CD4-positive, alpha-beta T cell treated with Interleukin-4 for 4 hours (primary cell): Measurements from ENCODE around the gene UBE2I.

Experiments used
- DNase-seq: peaks from one replicate; pipeline ENCODE4 v3.0.0-alpha.2; 2020

UBE2I gene

DNA sequence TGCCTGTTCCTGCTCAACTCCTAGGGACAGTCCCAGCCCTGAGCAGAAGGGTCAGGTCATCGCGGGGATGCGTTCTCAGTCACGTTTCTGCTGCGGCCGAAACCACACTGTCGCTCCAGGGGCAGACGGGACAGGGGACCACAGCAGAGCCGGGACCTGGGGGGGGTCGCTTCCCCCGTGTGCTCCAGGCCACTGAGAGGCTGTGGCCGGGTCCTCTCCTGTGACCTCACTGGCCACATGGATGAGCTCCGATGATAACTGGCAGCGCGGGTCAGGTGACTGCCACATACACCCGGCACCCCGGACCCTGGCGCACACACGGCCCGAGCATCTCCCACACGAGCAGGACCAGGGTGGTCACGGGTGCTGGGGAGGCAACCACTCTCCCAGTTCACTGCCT lies 55.1 kb downstream of the UBE2I start:
- no peak for DNase-seq

DNA sequence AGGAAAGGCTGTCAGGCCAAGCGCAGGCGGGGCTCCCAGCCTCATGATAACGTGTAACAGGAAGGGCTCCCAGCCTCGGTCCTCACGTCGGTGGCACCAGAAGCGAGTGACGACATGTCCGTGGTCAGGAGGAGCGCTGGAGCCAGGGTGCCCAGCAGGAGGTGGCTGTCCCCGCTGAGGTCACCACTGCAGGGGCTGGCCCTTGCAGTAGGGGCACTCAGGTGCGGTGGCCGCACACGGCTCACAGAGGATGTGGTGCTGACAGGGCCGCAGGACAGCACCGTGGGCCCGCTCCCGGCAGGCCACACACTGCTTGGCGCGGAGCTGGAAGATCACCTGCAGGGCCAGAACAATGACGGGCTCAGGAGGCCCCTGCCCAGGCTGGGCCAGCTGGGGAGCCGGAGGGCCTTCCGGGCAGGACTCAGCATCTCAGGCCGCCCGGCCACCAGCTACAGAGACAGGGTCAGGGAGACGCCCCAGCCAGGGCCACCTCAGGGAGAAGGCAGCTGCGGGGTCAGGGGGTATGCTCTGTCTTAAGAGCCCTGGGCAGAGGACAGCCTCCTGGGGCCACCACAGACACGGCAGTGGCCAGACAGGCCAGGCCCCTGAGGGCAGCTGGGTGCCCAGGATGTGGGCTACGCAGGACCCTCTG lies 56.8 kb downstream of the UBE2I start:
- DNase-seq = no peak

DNA sequence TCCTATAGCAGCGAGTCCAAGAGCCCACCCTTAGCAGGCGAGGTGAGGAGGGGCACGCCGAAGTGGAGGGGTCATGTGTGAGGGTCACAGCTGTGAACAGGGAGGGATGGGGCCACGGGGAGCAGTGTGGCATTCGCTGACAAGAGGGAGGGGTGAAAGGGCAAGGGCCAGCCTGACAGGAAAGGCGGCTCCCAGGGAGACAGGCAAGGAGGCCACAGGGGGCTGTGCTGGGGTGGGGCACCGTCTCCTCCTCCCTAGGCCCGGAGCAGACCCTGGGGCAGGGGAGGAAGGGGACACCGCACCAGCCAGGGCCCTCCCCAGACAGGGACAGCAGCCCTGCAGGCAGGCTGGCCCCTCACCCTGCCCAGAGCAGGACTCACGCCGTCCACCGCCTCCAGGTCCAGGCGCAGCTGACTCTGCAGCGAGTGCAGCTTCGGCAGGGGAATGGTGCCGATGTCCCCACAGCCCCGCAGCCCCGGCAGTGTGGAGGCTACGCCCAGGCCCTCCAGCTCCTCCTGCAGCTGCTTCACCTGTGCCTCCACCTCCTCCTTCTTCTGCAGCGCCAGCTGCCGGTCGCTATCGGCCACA lies 57.4 kb downstream of the UBE2I start:
- DNase-seq = no peak

DNA sequence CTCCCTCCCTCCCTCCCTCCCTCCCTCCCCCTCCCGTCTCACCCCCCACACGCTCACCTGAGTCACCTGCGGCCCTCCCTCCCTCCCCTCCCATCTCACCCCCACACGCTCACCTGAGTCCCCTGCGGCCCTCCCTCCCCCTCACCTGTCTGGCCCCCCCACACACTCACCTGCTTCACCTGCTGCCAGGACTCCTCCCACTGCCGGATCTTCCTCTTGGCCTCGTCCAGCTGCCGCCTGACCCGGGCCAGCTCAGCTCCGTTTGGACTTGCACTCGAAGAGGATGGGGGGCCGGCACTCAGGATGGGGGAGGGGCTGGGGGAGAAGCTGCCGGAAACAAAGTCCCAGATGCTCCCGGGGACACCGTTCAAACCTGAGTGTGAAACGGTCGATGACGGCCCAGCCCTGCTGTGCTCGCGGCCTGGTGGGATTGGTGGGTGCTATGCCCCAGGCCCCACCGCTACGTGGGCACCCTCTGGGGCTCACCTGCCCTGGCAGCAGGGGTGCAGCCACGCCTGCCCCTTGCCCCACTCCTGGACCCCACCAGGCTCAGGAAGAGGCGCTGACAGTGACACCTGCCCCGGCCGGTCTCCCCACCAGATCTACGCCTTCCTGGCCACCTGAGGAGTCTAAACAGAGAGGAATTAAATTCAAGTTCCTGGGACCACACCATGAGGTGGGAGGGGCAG lies 58.2 kb downstream of the UBE2I start:
- DNase-seq = no peak

DNA sequence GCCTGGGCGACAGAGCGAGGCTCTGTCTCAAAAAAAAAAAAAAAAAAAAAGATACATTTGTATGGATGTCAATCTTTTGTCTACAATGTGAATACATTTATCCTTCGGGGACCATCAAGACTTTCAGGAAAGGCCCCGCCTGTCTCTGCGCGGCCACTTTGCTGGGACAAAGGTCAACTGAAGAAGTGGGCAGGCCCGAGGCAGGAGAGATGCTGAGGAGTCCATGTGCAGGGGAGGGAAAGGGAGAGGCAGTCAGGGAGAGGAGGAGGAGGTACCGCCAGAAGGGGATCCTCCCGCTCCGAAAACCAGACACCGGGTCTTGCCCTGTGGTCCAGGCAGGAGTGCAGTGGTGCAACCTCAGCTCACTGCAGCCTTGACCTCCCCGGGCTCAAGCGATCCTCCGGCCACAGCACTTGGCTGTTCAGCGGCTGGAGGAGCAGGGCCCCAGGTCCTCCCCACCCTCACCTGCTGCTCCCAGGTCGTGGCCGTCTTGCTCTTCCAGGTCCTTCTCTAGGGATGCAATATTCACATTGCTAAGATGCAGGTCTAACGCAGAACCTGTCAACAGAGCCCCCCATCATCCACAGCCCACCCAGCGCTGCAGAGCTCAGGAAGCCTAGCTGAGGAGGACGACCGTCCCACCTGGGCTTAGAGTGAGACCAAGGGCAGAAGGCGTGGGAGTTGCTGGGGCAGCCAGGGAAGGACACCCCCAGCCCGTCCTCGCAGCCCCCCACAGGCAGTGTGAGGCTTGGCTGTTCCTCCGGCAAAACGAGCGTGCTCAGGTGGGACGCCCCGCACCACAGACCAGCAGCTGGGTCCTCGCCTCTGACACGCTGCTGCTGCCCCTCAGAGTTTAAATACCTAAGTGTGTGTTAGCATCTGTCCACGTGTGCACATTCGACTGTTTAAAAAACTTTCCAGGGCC lies 61.9 kb downstream of the UBE2I start:
- DNase-seq = no peak

DNA sequence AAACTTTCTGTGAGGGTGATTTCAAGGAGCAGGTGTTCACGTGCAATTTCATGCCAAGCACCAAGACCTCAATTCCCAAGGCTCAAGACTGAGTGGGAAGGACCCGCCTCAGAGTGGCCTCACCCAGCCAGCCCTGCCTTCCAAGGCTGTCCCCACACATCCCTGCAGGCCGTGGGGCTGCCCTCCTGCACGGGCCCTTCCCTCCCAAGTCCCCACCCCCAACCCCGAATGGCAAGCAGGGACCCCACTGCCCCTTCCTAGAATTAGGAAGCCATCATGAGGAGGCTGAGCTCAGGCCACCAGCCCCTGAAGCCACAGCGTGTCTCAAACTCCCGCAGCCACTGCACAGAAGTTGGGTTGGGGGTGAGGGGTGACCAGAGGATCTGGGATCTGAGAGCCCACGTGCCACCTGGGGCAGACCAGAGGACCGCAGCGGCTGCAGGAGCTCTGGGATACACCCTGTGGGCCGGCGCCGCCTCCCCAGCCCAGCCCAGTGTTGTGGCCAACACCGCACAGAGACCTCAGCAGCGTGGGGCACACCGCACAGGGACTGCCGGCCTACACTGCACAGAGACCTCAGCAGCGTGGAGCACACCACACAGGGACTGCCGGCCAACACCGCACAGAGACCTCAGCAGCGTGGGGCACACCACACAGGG lies 63.0 kb downstream of the UBE2I start:
- DNase-seq = no peak

DNA sequence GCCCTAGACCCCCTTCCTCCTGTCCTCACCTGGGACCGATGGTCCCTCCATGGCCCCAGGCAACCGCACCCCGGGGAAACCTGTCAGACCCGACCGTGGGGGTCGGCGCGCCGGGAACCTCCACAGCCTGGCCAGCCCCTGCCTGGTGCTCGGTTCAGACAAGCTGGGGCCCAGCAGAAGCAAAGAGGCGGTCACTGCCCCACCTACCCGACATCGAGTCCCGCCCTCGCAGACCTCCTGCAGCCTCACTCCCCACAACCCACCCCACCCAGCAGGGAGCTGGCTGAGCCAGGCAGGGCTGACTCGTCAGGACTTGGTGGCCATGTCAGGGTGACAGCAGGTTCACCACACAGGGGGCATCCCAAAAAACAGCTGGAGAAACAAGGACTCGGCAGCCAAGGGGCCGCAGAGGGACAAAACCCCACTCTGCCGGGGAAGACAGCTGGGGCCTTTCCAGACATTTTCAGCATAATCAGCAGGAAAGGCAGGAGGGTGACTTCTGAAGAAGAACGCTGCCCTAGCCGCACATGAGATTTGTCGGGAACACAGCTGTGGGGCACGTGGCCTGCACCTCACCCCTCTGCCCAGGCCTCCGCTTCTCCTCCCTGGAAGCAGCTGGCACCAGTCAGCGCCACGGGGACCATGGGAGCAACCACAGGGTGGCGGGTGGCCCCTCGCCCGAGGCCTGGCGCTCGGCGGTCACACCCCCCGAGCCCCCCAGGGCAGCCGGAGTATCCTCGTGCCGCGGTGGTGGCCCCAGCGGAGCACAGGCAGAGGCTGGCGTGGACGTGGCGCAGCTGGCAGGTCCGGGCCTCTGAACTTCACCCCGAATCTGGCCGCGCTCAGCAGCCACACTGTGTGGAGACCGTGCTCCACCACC lies 65.2 kb downstream of the UBE2I start:
- DNase-seq = no peak

DNA sequence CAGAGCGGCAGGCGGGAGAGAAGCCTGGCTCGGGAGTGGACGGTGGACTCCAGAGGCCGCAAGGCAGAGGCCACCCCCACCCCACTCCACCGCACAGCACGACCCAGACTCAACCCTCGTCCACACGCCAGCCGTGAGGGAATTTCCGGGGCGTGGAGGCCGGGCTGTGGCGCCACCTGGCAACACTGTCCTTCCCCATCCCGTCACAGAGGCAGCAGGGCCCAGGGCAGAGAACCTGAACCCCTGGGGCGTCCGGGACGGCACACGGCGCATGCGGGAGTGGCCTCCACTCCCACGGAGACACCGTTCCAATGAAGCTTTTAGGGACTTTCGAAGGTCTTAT lies 65.8 kb downstream of the UBE2I start:
- DNase-seq = no peak

DNA sequence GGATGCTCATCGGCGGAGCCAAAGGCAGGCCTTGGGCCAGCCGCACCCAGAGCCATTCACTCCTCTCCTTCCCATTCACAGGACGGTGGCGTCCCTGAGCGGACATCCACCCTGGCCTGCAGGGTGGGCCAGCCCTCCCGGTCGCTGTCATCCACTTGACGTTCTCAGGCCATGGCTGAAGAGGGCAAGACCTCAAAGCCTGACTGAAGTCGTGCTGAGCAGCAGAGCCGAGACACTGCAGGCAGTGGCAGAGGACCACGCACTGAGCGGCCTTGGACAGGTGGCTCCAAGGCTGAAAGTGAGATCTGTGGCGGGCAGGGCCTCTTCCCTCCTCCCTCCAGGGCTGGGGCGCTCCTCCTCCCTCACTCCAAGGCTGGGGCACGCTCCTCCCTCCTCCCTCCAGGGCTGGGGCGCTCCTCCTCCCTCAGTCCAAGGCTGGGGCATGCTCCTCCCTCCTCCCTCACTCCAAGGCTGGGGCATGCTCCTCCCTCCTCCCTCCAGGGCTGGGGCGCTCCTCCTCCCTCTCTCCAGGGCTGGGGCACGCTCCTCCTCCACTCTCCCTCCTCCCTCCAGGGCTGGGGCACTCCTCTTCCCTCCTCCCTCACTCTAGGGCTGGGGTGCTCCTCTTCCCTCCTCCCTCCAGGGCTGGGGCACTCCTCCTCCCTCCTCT lies 66.4 kb downstream of the UBE2I start:
- no peak for DNase-seq
